Ishikawa (cell line): ENCODE data around the gene PRKAR2A.

Experiments used
- CEBPB ChIP-seq: IDR thresholded peaks from 2 replicates; pipeline ENCODE4 v1.6.1; 2012
- CREB1 ChIP-seq: IDR thresholded peaks from 2 replicates; pipeline ENCODE4 v1.6.1; 2012; ENCODE audit warnings: low read depth
- RAD21 ChIP-seq: IDR thresholded peaks from 2 replicates; pipeline ENCODE4 v1.6.1; 2012; ENCODE audit warnings: low read depth
- REST ChIP-seq: IDR thresholded peaks from 2 replicates; pipeline ENCODE4 v1.6.1; 2012; ENCODE audit warnings: low read depth, mild to moderate bottlenecking
- TAF1 ChIP-seq: IDR thresholded peaks from 2 replicates; pipeline ENCODE4 v1.6.1; 2012; ENCODE audit warnings: low read depth, mild to moderate bottlenecking
- USF1 ChIP-seq: IDR thresholded peaks from 2 replicates; pipeline ENCODE4 v1.6.1; 2012
- TF ChIP-seq, protein P1 (sequence below): IDR thresholded peaks from 2 replicates; pipeline ENCODE4 v1.6.1; 2012

DNA sequence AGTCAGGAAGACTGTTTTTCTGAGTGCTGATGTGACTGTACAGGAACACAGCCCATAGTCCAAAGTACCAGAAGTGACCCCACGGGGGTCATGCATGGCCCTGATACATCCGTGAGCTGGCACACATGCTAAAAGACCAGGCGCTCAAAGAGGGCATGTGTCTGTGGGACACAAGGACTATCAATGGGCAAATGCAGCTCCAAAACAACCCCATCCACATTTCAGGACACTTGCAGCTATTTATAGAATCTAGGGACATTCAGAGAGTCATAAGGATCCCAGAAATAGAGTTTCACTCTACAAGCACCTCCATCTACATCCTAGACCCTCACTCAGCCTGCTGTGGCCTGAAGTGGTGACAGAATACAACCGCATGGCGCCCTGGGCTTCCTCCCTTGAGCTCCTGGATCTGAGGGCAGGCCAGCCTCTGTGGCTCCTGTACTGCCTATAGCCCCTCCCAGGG lies 34.0 kb upstream of the PRKAR2A start:
- TF ChIP-seq REST: no peak
- TF ChIP-seq CEBPB: no peak
- no peak for TF ChIP-seq USF1
- TF ChIP-seq, protein P1, sequence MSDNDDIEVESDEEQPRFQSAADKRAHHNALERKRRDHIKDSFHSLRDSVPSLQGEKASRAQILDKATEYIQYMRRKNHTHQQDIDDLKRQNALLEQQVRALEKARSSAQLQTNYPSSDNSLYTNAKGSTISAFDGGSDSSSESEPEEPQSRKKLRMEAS: no peak
- no peak for TF ChIP-seq TAF1
- no peak for TF ChIP-seq CREB1
- TF ChIP-seq RAD21: no peak
